Nucleus accumbens (tissue), 56 donors: ENCODE data around the gene IL18.
"Not testable (repeated sequence)": the region's sequence is repeated elsewhere in the genome, so short reads cannot be mapped to it uniquely, and the experiment has no call there.

ENCODE experiments used
- DNase-seq, 56 donors: peaks; one replicate each; lab custom pipeline; 2025; lab: John Stamatoyannopoulos, UW

Gene IL18

GRCh38 chr11:112173152-112173551, 9.3 kb upstream of the IL18 start:
- DNase-seq = peak in 1 of 56 donors; percentile 7

GRCh38 chr11:112172362-112172994, 8.6 kb upstream of the IL18 start:
- DNase-seq = no peak

GRCh38 chr11:112167145-112167544, 3.3 kb upstream of the IL18 start, which contains the start of gene TEX12:
Gene TEX12, plus strand, starts transcription at chr11:112167372. Its CDS starts 1,897 bp downstream, at chr11:112169269.
- no peak for DNase-seq

GRCh38 chr11:112166562-112166961, 2.7 kb upstream of the IL18 start:
- no peak for DNase-seq

GRCh38 chr11:112165049-112165448, 1.2 kb upstream of the IL18 start:
- DNase-seq = no peak

GRCh38 chr11:112162761-112163546, 940 bp downstream of the IL18 start:
- DNase-seq = no peak

GRCh38 chr11:112162200-112162599, 1.7 kb downstream of the IL18 start:
- not testable (repeated sequence) for DNase-seq

- no peak for DNase-seq
These were observed 2.9 kb downstream of the IL18 start for GRCh38 chr11:112161012-112161411.

GRCh38 chr11:112160091-112160848, 3.6 kb downstream of the IL18 start:
- no peak for DNase-seq

- no peak for DNase-seq
These were observed 4.5 kb downstream of the IL18 start for GRCh38 chr11:112159098-112160065.

- DNase-seq = peak in 1 of 56 donors; percentile 19
These were observed 6.7 kb downstream of the IL18 start for GRCh38 chr11:112156956-112157766.

- no peak for DNase-seq
These were observed 7.5 kb downstream of the IL18 start for GRCh38 chr11:112156153-112156955.

- DNase-seq = peak in 12 of 56 donors; percentile 3 to 51 (median 21)
These were observed 13.4 kb downstream of the IL18 start for GRCh38 chr11:112150517-112150916.

- DNase-seq = no peak
These were observed 20.3 kb downstream of the IL18 start for GRCh38 chr11:112143597-112143996.

GRCh38 chr11:112134473-112134872, 29.4 kb downstream of the IL18 start:
- DNase-seq = no peak

- DNase-seq = no peak
These were observed 31.2 kb downstream of the IL18 start for GRCh38 chr11:112132737-112133136.

- peak in 9 of 56 donors; percentile 3 to 51 (median 13) for DNase-seq
These were observed 34.2 kb downstream of the IL18 start for GRCh38 chr11:112129656-112130055.

- peak in 12 of 56 donors; percentile 8 to 73 (median 24) for DNase-seq
These were observed 35.3 kb downstream of the IL18 start for GRCh38 chr11:112128483-112129121.
